Raji (cell line): ENCODE data around the gene MYL10.

Experiments
- POLR2A ChIP-seq: IDR thresholded peaks from 2 replicates; pipeline ENCODE4 v1.6.1; 2011; ENCODE audit warnings: low read depth, low read length, control low read depth; ENCODE audit not compliant: insufficient read depth

MYL10 gene

DNA sequence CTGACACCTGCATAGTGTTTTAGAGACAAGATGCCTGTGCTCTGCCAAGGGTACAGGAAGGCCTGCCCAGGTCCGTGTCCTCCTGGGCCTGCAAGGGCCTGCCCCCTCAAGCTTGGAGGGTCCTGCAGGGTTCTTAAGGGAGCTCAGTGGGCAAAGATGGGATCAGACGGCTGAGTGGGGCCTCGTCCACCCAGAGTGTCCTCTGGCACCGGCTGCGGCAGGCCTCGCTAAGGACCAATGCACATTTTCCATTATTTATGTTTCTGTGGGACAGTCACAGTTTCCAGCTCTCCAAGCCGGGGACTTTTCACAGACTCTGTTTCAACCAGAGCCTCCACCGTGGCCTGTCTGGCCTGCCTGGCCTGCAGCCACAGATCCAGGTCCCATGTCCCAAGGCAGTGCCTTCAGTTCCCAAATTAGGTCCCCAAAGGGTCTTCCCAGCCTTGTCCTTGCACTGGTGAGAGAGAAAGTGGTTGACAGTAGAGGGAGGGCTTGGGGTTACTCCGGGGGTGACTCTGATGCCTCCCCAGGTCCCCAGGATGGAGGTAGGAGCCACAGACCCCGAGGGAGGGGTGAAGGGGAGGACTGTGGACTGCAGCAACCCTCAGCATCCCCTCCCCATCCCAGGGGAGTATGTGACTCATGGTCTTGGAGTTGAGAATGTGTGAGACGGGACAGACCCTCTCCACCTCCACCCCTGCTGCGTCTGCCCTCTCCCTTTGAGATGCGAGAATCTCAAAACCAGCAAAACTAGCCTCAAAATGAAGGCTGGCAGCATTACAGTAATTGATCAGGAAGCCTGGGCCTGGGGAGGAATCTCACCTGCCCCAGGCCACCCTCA lies 14.8 kb downstream of the MYL10 start:
- TF ChIP-seq POLR2A = no peak

DNA sequence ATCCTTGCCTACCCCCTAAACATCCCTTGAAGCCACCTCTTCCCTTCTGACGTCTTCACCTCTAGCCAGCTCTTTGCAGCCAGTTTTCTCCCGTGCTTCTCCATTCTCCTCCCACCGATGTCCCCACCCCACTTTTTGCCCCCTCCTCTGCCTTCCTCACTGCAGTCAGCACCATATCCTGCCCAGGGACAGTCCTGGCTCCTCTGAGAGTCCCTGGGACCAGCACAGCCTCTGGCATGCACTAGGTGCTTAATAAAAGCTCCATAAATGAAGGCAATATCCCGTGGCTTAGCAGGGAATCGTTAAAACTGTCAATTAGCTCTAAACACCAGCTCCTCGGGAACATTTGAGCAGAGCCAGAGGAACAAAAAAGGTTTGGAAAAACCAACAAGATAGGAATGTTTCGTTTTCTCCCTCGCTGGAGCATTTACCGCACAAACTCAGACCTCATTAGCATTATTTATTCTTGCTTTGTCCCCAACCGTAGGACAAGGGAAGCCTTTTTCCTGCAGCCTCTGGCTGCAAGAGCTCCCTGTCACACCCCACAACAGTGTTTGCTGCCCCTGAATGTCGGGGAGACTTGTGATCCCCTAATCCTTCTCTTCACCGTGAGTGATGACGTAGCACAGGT lies 16.1 kb downstream of the MYL10 start:
- TF ChIP-seq POLR2A = no peak

DNA sequence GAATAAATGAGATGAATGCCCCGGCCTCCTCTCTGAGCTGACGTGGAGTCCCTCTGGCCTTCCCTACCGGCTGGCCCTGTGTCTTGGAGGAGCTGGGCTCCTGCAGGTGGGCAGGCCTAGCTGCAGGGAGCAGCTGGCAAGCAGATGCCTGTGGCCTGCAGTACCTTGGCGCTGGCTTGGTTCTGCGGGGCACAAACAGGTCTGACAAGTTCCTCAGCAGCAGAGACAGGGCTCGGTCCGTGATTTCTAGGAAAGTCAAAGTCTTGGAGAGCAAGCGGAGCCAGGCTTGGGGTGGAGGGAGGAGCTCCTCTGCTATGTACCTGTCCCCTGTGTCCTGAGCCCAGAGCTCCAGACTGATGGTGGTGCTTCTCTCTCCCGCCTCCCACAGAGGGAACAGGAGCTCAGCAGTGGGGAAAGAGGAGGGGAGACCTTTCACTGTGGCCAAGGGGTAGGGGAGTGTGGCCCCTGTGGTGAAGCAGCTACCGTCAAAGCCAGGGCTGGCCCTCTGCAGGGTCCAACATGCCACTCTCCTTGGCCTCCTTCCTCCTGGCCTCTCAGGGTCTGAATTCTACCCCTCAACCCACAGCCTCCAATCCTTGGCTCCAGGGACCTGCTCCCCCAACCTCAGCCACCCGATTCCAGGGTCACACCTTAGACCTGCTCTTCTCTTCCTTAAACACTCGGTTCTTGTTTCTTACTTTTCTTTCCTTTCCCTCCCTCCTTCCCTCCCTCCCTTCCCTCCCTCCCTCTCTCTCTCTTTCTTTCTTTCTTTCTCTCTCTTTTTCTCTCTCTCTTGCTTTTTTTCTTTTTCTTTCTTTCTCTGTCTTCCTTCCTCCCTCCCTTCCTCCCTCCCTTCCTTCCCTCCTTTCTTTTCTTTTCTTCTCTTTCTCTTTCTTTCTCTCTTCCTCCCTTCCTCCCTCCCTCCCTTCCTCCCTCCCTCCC lies 20.1 kb downstream of the MYL10 start:
- no peak for TF ChIP-seq POLR2A

DNA sequence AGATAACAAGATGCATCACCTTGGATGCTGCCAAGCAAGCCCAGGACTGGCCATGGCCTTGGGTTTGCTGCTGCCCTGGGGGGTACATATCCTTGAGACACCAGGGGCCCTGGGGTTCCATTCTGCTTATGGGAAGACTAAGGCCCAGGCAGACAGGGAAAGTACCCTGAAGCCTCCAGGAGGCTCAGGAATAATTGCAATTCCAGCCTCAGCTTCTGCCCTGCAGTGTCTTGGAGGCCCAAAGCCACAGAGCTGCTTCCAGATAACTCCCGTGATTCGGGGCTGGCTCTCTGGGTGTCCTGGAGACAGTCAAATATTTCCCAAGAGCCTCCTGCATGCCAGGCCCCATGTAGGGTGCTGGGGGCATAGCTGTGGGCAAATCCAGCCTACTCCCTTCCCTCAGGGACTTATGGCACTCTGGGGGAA lies 22.6 kb downstream of the MYL10 start:
- TF ChIP-seq POLR2A = no peak

- TF ChIP-seq POLR2A = no peak
These were observed 23.2 kb downstream of the MYL10 start for GRCh38 chr7:101605611-101606497.

GRCh38 chr7:101604331-101604933 lies 24.7 kb downstream of the MYL10 start:
- TF ChIP-seq POLR2A = no peak

DNA sequence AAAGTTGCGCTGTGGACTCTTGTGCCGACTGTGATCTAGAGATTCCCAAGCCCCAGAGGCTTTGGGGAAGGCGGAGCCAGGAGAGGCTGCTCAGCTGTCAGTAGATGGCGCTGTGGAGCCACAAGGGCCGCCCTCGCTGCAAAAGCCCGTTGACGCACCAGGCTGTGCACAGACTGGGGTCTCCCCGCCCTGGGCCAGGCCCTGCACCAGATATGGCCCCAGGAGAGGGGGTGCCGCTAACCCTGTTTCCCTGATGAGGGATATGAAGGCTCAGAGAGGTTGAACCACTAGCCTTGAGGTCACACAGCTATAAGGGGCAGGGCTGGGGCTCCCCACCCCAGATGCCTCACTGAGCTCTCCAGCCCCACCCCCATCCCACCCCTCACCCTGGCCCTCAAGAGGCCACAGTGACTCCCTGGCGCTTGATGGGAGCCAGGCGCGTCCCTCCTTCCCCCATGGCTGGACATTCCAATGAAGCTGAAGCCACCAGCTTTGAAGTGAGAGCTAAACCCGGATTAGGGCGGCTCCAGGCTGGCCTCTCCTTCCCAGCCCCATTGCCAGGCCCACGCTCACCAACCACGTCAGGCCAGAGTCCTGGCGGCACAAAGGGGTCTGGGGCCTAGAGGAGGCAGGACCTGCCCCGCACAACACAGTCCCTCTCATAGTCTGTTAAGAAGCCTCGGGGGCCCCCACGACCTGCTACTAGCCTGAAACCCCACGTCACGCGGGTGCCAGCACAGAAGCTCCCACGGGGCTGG lies 26.4 kb downstream of the MYL10 start:
- no peak for TF ChIP-seq POLR2A

DNA sequence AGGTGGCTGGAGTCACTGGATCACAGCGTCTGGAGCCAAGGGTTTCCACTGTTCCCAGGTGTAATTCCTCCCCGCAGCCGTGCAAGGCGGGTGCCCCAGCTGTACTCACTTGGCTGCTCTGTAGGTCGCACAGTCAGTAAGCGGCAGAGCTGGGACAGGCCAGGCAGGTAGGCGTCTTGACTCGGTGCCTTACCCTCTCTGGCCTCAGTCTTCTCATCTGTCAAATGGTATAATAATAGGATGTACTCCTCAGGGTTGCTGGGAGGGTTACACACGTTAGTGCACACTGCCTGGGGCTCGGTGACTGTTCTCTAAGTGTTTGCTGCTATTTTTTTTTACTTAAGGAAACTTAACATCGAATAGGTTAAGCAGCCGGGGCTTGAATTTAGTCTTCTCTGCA lies 27.0 kb downstream of the MYL10 start:
- TF ChIP-seq POLR2A = no peak

DNA sequence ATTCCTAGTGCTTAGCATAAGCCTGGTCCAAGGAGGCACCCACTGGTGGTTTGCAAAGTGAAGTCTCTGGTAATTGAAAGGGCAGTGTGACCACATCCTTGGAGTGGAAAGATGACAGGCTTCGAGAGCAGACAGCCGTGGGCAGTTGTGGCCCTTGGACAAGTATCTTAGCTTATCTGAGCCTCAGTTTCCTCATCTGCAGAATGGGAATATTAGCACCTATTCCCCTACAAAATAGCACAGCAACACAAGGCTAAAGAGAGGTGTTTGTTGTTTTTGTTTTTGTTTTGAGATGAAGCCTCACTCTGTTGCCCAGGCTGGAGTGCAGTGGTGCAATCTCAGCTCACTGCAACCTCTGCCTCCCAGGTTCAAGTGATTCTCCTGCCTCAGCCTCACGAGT lies 29.3 kb downstream of the MYL10 start:
- no peak for TF ChIP-seq POLR2A

DNA sequence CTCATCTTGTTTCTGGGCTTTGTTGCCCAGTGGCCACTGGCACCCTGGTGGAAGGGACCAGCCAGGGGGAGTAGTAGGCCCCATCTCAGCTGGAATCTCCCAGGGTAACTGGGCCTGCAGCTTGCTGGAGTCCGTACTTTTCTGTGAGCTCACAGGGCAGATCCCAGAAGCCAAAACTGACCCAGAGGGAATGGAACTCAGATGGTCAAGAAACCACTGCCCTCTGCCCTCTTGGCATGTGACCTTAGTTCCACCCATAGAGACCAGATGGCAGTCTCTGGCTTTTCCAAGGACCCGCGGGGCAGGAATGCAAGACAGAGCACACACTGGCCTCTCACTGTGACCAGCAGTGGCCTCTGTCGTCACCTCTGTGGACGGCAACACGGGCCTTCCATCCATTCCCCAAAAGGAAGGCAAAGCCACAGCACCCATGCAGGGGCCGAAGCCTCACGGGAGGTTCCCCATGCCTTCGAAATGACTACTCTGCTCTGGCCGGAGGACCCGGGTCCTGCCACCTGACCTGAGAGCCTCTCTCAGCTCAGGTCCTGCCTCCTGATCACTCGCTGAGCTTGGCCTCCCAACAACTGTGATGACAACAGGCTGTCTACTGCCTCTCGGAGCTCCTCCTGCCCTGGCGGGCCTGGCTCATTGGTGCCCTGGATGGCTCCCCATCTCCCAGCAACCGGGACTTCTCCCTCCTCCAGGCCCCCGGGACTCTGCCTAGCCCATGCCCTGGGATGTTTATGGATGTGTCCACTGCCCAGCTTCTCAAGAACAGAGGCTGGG lies 29.9 kb downstream of the MYL10 start:
- no peak for TF ChIP-seq POLR2A

DNA sequence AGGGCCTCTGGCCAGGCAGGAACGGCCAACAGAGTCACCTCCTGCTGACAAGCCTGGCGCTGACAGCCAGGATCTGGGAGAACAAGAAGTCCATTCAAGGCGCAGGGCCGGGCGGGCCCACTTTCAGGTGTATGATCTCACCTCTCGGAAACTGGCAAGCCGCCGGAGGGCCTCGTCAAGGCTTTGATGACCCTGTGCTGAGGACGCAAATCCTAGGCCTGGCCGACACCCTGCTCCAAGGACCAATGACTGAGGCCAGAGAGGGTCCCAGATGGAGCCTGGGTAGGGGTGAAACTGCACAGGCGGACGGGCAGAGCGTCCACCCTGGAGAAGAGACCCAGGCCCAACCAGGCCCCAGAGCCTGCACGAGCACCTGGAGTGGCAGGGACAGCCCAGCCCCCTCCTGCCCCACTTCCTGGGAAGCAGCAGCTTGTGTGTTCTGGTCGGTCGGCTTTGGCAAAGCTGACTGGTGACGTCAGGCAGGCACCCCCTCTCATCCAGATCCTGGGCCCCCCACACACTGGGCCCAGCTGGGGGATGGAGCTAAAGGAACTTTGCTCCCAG lies 30.6 kb downstream of the MYL10 start:
- TF ChIP-seq POLR2A = no peak

- TF ChIP-seq POLR2A = no peak
These were observed 31.2 kb downstream of the MYL10 start for GRCh38 chr7:101597941-101598340.
